GM18870 (cell line): Measurements from ENCODE around the gene USP28.
"Not testable (repeated sequence)": the region's sequence is repeated elsewhere in the genome, so short reads cannot be mapped to it uniquely, and the experiment has no call there.

ENCODE experiments used
- ATAC-seq: cut with Tn5 transposase; IDR thresholded peaks from one replicate; pipeline ENCODE4 v1.9.1; 2021; ENCODE audit warnings: moderate library complexity; ENCODE audit not compliant: unreplicated experiment

The USP28 gene

DNA sequence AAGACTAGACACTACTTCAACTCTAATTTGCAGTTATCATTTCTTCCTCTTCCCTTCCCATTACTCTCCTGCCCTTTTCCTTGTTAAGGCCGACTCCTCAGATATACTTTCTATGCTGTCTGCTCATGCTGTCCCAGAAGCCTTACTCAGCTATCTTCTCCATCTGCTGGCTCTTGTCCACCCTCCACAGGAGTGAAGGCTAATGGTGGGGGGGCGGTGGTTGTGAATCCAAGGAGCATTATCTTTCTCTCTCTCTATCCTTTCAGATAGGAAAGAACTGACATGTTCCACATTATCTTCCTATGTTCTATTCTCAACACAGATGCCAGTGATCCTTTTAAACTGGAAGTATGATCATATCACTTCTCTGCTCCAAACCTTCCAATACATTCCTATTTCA, 37.4 kb downstream of the USP28 start:
- no peak for ATAC-seq

DNA sequence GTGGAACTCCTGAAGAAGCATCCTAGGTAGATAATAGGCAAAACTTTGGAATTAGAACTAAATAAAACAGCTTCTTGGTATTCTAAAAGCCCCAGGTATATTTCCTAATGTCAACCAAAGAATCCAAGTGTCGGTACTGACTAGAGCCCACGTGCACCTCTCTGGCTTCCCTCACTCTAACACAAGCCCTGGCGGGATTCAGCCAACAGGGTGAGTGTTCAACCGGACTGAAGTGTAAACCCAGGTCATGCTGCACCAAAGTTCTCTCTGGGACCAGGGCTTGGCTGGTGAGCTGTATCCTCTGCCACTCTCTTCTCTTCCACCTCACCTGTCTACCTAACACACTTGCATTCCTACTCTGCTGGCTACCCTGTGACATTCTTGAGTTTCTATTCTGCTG, 40.1 kb downstream of the USP28 start:
- no peak for ATAC-seq

DNA sequence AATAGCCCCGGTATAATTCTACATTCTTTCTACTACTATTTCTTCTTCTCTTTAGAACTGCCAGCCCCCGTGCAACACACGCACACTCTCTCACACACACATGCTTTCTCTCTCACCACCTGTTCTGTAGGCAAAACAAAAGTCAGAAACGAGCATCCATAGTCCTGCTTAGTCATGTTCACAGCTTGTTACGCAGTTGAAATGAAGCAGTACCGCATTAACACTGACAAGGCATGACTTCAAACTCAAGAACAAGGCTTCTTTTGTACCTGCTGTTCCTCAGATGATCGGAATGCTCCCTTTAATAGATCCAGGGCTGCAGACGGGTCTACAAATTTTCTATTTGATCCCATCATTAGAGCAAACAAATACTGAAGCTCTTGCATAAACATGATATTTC, 42.2 kb downstream of the USP28 start:
- ATAC-seq, result no peak

DNA sequence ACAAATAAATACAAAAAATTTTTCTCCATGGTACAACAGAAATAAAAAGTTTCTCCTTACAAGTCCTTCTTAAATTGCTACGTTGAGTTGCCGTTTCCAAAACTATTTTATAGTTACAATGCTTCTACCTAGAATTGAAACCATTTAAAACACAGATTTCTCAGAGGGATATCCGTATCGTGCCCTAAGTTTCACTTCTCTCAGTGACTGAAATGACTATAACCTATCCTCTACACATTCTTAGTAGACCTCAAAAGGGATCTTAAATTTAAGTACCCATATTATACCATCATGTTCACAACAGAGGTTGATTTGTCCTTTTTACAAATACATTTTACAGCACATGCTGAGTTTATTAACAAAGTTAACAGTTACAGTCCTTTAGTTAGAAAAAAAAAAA, 44.1 kb downstream of the USP28 start:
- ATAC-seq, result peak; percentile 95

DNA sequence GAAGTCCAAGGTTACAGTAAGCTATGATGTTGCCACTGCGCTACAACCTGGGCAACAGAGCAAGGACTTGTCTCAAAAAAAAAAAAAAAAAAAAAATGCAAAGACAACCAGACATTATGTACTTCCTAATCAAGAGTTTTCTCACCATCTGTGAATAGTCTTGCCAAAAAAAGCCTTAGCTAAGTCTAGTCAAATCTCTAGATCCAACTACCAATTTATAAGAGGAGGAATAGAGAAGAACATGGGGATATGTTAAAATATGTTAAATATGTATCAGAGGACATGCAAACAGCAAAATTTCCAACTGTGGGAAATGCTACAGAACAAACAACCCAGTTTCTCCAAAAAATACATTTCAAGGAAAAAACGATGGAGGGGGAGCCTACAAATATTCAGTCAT, 45.6 kb downstream of the USP28 start:
- ATAC-seq, result no peak

DNA sequence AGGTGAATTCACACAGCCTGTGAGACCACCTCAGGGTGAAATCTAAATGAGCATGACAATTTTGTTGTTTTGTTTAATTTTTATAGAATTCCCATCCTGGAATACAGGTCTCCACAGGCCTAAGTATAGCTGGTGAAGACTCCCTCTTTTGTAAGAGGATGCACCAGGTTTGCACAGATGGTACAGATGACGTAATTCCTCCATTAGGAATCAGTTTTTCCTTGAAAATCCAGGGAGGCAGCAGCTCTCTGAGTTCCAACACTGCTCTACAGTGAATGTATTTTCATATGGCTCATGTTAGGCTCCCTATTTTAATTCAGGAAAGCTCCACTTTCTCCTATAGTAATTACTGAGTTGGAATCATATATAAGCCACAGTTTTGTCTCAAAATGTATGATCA, 47.2 kb downstream of the USP28 start:
- no peak for ATAC-seq

DNA sequence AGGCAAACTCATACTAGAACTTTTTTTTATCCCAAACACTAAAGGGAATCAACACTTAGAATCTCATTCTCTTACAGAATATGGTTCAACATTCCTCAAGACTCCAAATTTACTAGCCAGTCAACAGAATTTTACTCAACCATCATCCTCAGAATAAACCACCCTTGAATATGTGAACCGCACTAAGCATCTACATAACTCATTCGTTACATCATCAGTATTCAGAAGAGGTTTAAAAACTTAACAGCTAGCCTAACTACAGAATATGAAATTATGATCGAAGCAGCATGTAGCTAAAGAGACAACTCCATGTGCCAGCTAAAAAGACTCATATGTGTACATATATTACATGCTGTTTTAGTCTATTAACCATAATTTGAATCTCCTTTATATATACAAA, 47.9 kb downstream of the USP28 start:
- ATAC-seq, result no peak

DNA sequence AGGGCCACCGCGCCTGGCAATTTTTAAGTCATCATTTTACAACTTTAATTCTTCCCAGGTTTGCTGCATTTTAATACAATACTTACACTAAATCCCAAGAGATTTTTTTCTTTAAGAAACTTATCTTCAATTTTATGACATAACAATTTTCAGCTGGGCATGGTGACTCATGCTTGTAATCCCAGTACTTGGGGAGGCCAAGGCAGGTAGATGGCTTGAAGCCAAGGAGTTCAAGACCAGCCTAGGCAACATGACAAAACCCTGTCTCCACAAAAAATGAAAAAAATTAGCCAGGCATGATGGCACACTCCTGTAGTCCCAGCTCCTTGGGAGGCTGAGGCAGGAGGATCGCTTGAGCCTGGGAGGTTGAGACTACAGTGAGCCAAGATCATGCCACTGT, 56.9 kb downstream of the USP28 start:
- no peak for ATAC-seq

DNA sequence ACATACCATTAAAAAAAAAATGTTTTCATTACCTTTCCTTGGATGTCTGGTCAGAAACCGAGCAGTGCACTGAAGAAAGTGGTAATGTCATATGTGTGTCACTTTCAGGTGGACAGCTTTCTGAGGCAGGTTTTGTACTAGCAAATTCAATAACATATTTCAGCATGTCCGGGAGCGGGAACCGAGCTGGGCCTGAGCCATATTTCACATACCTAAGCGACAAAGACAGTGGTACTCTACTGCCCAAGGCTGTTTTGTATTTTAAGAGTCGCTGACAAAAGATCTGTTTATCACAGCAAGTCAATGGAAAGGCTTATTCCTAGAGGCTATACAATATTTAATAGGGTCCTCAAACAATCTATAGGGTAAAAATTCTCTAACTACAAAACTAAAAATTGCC, 57.7 kb downstream of the USP28 start:
- no peak for ATAC-seq

DNA sequence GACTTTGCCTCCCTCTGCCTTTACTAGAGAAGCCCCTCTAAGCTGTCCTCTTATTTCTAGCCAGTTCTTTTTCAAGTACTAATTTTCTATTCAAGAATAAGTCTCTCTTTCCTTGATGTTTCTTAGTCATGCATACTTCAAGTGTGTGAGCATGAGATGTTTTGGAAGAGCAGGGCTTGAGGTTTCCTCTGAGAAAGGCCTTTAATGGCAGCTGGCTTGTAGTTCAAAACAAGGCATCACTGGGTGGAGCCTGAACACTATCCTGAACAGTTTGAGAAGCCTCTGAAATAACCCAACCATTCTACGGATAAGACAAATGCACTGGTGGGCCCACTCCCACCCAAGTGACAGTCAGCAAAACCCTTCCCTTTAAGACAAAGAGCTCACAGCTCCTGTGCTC, 58.2 kb downstream of the USP28 start:
- no peak for ATAC-seq

DNA sequence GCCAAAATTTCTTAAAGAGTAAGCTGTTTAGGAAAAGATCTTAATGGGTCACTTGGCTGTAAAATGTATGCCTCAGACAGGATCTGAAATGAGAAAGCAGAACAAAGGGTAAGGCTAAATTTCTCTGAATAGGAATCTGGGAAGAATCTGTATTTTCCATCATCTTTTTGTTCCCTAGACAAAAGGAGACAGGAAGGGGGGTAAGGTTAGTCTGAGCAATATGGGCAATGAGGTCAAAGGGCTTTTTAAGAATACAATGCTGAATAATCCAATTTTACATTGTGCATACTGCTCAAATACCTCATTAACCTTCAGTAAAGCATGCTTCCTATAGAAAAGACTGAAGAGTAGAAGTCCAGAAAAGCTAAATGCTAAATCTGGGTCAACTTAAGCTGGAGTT, 61.2 kb downstream of the USP28 start:
- ATAC-seq, result no peak

DNA sequence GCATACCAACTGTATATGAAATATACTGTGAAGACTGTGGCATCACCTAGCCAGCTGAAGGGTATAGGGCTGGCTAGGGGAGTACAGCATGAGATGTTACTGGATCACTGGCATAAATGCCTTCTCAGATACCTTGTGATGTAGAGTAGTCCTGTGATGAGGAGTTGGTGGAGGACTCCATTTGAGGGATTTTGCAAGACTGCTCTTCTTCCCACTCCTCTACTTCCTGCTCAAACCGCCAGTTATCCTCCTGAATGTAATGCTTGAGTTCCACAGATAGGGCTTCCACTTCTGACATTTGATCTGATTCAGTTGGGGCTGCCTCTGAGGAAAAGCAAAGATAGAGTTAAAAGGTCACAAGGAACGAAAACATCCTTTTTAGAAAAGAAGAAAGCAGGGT, 66.4 kb downstream of the USP28 start:
- ATAC-seq, result no peak

DNA sequence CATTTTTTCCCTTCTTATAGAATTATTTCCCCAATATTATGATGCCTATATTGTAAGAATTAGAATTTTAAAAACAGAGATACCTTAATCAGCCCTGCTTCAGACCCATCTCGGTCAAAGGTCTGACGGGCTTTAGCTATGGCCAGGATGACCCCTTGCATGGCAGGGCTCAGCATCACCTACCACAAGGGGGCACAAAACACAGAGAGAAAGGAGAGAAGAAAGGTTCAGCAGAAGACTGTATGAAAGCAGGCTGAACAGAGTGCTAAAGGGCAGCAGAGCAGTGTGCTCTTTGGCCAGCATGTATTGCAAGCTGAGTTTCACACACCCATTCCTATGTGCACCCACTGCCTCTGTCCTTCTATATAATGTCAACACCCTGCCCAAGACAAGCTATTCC, 69.0 kb downstream of the USP28 start:
- no peak for ATAC-seq

DNA sequence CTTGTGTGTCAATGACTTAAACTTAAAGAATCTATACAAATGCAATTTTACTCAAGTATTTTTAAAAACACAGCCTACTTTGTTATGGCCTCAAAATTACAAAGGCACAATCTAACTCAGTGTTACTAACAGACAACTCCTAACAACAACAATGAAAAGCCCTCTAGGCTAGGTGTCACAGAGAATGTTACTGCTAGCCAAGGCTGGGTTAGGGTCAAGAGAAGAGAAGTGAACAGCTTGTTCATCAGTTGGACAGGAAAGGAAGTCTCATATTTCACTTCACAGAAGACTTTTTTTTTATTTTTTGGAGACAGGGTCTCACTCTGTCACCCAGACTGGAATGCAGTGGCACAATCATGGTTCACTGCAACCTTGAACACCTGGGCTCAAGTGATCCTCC, 69.7 kb downstream of the USP28 start:
- ATAC-seq, result no peak

DNA sequence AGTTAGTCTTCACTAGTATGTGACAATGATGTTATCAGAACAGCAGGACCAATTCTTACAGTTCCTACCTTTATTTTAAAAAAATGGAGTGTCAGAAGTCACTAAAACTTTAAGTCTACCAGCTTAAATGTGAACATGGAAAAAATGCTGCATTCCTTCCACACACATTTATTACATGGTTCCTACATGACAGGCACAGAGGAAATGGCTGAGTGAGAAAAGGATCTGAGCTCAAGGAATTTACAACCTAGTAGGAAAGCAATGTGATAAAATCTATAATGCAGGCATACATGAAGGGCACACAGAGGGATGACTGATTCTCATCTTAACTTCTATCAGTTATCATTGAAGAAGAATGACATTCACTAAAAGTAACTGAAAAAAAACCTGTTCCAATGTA, 72.8 kb downstream of the USP28 start:
- ATAC-seq, result no peak

DNA sequence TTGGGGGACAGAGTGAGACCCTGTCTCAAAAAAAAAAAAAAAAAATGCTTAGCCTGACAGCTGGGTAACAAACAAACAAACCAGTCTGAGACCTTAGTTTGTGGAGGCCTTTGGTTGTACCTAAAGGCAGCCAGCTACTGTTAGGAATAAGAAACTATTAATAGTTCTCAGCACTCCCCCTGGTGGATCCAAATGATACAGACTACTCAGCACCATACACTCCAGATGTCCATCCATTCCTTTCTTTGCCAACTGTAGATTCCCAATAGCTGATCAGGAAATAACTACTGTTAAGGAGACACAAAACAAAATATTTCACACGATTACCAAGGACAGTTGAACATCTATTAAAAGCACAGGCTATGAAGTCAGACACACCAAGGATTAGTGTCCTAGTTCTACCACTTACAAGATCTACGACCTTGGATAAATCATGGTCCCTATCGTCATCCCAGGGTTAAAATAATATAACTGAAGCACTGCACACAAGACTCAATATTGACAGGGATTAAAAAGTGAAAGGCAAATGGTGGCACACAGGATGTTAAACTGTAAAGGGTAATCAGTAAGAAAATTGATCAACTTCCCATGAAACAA, 78.6 kb downstream of the USP28 start:
- ATAC-seq, result no peak

DNA sequence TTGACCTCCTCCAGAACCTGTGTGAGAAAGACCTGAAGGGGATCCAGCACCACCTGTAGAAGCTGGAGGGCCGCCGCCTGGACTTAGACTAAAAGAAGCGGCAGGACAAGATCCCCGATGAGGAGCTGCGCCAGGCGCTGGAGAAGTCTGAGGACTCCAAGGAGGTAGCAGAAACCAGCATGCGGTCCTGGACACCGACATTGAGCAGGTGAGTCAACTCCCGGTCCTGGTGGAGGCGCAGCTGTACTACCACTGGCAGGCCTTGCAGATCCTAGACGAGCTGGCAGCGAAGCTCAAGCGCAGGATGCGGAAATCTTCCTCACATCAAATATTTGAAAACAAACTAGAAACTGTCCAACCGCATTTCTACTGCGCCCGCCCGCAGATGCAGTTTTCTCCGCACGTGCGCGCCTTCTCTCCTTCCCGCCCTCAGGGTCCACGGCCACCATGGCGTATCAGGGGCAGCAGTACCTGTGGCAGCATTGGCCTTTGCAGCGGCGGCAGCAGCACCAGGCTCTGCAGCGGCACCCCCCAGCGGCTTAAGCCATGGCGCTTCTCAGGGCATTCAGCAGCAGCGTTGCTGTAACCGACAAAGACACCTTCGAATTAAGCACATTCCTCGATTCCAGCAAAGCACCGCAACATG, 85.6 kb downstream of the USP28 start:
- no peak for ATAC-seq

DNA sequence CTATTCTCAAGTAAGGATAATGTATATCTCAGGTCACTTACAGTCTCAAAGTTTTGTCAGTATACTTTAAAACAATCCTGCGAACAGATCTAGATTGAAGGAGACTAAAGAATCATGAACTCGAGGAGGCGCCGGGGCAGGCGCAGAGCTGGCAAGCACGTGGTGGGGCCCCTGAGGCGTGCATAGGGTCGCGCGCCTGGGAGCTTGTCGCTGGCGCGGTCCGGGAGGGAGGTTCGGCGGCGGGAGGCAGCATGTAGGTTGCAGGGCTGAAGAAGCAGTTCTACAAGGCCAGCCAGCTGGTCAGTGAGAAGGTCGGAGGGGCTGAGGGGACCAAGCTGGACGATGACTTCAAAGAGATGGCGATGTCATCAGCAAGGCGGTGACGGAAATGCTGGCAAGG, 86.4 kb downstream of the USP28 start:
- not testable (repeated sequence) for ATAC-seq

DNA sequence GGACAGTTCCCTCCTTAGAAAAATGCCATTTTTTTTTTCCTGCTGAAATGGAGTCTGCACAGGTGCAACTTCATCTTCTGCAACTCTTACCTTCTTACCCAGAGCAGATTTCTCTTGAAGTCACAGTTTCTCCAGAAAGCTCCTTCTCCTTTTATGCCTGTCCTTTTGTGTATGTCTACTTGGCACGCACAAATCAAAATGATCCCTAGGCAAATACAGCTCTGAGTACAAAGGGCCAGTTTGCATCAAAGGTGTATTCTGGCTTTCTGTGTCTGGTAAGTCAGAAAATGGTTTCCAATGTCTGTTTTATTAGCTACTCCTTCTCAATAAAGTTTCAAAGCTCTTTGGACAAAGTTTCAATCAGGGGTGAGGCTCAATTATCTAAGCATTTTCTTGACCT, 93.2 kb downstream of the USP28 start:
- ATAC-seq, result no peak

DNA sequence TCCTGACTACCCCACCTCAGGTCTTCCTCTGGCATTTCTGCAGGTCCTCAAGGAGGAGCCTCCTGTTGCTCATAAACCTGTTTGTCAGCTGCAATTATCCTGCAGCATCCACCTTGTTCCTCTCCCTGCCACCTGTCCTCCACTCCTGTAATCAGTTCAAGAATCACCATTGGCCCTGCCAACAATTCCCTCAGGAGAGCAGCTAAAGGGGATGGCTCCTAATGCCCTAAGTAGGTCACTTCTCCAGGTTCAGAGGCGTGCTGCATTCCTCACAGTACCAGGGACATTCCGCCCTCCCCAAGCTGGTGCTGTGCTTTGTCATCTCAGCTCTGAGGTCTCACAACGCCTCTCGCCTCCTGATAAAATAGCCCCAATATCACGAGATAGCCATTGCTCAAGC, 93.7 kb downstream of the USP28 start:
- ATAC-seq, result no peak

DNA sequence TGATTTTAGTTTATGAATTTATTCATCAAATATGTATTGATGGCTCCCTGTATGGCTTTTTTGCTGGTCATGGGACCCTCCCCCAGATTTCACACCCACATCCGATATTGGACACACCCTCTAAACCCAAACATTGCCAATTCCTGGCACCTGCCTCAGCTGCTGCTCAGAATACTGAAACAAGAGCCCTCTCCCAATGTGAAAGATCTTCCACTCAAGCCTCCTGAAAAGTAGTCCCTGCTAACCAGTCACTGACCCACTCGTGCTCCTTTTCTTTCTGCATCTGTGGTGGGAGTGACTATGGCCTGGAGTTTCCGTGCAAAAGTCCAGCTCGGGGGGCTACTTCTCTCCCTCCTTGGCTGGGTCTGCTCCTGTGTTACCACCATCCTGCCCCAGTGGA, 95.9 kb downstream of the USP28 start, which contains the start of gene CLDN25:
CLDN25 (plus strand) TSS at position 301 of the 400 bp plus-strand sequence; CDS start at position 301, 0 bp downstream.
- no peak for ATAC-seq

DNA sequence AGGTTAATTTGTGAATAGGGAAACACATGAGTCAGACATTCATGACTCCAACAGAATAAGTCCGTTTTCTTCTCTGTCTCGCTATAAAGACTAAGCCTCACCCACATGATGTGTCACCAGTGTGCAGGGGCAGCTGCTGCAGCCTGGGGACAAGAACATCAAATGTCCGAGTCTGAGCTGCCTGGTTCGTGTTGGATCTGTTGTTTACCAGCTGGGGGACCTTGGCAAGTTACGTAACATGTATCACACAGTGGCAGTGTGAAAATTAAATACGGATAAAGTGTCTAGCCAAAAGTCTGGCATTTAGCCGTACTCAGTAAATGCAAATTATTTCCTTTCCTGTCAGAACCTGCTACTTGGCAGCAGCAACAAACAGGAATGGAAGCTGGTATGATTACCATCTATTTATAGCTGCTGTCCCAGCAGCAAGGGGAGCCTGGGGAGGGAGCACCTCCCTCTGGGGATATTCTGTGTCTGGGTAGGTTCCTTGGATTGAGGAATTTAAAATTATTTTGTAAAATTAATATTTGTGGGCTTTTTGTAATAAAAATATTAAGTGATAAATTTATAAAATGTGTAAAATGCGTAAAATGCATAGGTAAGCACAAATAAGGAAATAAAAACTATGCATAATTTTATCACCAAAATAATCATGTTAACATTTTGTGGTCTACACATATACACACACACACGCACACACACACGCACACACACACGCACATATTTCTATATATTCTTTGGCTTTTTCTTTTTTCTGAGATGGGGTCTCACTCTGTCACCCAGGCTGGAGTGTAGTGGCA, 97.1 kb downstream of the USP28 start:
- no peak for ATAC-seq
